Fibroblast of mammary gland (primary cell): Measurements from ENCODE around the gene WDHD1.
"Not testable (repeated sequence)": the region's sequence is repeated elsewhere in the genome, so short reads cannot be mapped to it uniquely, and the experiment has no call there.

Experiments used
- DNase-seq: peaks from one replicate; pipeline ENCODE4 v3.0.0-alpha.2; 2010; ENCODE audit warnings: low read depth
- H3K4me3 ChIP-seq: 2 replicates; pipeline ENCODE4 v1.5.1; 2011; ENCODE audit warnings: low read depth, mild to moderate bottlenecking, low read length, moderate library complexity; ENCODE audit not compliant: control insufficient read depth
- TF ChIP-seq, protein P1 (sequence below): conservative IDR thresholded peaks from 2 replicates; pipeline ENCODE4 v1.5.1; 2011; ENCODE audit warnings: low read depth, low read length, inconsistent platforms; ENCODE audit not compliant: control insufficient read depth, insufficient read depth

WDHD1 gene

DNA sequence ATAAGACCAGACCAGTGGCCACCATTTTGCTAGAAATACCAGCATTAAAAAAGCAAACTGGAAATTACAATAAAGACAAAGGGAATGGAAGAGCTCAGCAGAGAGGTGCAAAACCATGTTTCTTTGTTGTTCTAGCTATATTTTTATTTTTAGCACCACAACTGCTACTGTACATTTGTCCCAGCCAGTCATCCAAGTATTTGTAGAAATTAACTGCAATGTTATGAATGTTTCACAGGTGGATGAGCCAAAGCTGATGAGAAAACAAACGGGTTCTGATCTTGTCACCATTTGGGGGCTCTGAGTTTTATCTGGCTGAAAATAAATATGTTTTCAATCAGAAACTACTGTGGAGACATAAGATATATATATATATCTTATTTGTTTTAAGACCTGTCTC, 99.3 kb downstream of the WDHD1 start:
- no peak overlapping the region for H3K4me3 ChIP-seq
- TF ChIP-seq, protein P1, sequence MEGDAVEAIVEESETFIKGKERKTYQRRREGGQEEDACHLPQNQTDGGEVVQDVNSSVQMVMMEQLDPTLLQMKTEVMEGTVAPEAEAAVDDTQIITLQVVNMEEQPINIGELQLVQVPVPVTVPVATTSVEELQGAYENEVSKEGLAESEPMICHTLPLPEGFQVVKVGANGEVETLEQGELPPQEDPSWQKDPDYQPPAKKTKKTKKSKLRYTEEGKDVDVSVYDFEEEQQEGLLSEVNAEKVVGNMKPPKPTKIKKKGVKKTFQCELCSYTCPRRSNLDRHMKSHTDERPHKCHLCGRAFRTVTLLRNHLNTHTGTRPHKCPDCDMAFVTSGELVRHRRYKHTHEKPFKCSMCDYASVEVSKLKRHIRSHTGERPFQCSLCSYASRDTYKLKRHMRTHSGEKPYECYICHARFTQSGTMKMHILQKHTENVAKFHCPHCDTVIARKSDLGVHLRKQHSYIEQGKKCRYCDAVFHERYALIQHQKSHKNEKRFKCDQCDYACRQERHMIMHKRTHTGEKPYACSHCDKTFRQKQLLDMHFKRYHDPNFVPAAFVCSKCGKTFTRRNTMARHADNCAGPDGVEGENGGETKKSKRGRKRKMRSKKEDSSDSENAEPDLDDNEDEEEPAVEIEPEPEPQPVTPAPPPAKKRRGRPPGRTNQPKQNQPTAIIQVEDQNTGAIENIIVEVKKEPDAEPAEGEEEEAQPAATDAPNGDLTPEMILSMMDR, result no peak
- no peak for DNase-seq

DNA sequence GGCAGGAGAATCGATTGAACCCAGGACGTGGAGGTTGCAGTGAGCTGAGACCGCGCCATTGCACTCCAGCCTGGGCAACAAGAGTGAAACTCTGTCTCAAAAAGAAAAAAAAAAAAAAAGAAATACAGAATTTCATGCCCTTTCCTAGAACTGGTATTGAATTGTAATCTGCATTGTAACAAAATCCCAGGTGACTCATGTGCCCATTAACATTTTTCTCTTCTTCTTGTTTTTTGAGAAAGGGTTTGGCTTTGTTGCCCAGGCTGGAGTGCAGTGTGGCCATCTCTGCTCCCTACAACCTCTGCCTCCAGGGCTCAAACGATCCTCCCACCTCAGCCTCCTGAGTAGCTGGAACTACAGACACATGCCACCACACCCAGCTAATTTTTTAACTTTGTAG, 100.3 kb downstream of the WDHD1 start:
- not testable (repeated sequence) for DNase-seq

DNA sequence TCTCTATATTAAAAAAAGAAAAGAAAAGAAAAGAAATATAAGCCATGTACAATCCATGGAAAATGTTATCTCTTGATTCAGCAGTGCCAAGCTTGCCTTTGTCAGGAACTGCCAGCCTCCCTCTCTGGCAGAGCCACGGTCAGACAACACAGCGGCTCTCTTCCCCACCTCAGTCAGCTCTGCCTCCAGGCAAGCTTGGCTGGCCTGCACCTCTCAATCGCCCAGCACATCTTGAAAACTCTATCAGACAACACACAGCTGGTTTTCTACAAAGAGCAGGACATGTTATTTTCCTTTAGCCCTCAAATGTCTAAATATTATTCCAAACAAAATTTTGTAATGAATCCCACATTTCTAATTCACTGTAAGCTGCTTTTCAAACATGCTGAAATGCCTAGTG, 104.3 kb downstream of the WDHD1 start:
- H3K4me3 ChIP-seq, result no peak overlapping the region
- TF ChIP-seq, protein P1, result no peak
- no peak for DNase-seq

More for the DNA sequence above, 100.3 kb downstream of the WDHD1 start:
- H3K4me3 ChIP-seq, result not testable (repeated sequence)

DNA sequence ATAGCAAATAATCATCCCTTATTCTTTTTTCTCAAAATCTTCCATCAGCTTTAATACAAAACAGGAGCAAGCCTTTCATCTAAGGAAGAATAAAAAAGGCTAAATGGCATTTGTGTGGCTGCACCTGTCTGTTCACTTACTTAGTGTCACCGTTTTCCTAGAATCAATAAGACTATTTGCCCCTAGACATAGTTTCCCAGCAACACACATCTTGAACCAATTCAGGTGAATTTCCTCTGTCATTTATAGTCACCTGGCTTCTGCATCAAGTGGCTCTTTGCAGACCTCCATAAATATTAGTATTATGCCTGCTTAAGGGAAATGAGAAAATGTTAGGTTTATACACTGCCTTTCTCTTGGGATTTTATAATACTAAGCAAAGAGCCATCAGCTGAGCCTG, 106.8 kb downstream of the WDHD1 start:
- no peak for DNase-seq
- H3K4me3 ChIP-seq, result no peak overlapping the region
- TF ChIP-seq, protein P1, result no peak

DNA sequence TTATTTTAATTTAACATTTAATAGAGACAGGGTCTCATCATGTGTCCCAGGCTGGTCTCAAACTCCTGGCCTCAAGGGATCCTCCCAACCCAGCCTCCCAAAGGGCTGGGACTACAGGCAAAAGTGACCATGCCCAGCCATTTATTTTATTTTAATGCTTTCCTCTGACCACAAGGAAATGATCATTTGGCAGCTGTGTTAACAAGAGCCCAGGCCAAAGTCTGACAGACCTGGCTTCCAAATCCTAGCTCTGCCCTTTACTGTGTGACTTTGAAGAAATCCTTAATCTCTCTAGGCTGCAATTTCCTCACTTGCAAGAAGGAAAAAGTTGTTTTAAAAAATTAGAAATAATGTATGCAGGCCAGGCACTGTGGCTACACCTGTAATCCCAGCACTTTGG, 107.6 kb downstream of the WDHD1 start:
- DNase-seq, result no peak
- H3K4me3 ChIP-seq, result no peak overlapping the region
- TF ChIP-seq, protein P1, result no peak

DNA sequence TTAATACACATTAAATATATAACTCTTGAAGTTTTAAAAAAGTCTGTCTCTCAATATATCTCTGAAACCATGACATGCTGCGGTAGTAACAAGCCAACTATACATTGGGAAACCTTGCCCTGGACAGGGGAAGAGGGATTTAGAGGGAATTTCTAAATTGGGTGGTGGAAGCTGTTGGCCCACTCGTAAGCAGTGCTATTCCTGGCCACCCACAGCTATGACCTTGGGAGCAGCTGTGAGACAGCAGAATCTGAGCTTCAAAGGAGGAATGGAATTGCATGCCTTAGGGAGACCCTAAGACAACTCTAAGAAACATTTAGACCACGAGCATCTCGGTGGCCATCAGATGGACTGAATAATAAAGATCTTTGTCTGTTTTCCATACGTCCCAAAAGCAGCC, 108.5 kb downstream of the WDHD1 start:
- TF ChIP-seq, protein P1, result no peak
- no peak for DNase-seq
- H3K4me3 ChIP-seq, result no peak overlapping the region

DNA sequence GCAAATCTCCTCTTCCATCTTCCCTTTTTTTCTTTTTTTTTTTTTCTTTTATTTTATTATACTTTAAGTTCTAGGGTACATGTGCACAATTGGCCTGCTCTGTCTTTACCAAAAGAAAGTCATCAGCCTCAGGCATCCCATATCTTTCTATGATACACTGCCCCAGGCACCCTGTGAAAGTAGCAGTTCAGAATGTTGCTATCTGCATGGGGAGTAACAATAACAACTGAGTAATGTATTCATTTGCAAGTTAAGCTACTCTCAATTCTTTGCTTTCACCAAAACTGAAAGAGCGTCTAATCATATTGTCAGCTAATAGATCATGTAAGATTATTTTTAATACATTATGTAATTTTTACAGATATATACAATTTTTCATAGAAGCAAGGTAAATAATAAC, 110.8 kb downstream of the WDHD1 start:
- H3K4me3 ChIP-seq, result no peak overlapping the region
- no peak for DNase-seq
- TF ChIP-seq, protein P1, result no peak
